D721Med (cell line): ENCODE data around the gene TTBK1.

Experiments used
- DNase-seq: peaks from one replicate; pipeline ENCODE4 v3.0.0; 2011; ENCODE audit warnings: low spot score; ENCODE audit not compliant: insufficient read length
- FAIRE-seq: peaks from 2 replicates; lab custom pipeline; 2011; peaks lifted over from hg19 to GRCh38; lab: Jason Lieb, UNC
- CTCF ChIP-seq: IDR thresholded peaks from 2 replicates; pipeline ENCODE4 v1.5.1; 2012; ENCODE audit warnings: mild to moderate bottlenecking, control low read depth; ENCODE audit not compliant: insufficient read depth; ENCODE audit errors: missing control alignments

TTBK1 gene

GRCh38 chr6:43264599-43265145 lies 21.4 kb downstream of the TTBK1 start:
- FAIRE-seq (no peak), DNase-seq (no peak)
- no peak for TF ChIP-seq CTCF

GRCh38 chr6:43265564-43265963 lies 22.3 kb downstream of the TTBK1 start:
- no peak for TF ChIP-seq CTCF
- no peak for DNase-seq
- FAIRE-seq: no peak

- DNase-seq: no peak
- FAIRE-seq: no peak
- no peak for TF ChIP-seq CTCF
Measured at GRCh38 chr6:43267619-43268354, 24.5 kb downstream of the TTBK1 start.

GRCh38 chr6:43268355-43268700 lies 25.0 kb downstream of the TTBK1 start:
- FAIRE-seq (no peak), DNase-seq (no peak)
- no peak for TF ChIP-seq CTCF

GRCh38 chr6:43268782-43269272 lies 25.5 kb downstream of the TTBK1 start:
- DNase-seq: no peak
- TF ChIP-seq CTCF: no peak
- no peak for FAIRE-seq

- FAIRE-seq: no peak
- TF ChIP-seq CTCF: no peak
- DNase-seq: no peak
Measured at GRCh38 chr6:43269273-43270007, 26.2 kb downstream of the TTBK1 start.
